SU-DHL-6 (cell line): Measurements from ENCODE around the gene COL4A2.

Experiments
- H2AFZ ChIP-seq: fragments of 200-600 bp; sonication (generic); 2 replicates; pipeline ENCODE4 v1.6.1; 2014; ENCODE audit warnings: low read depth, mild to moderate bottlenecking, moderate library complexity, mixed read lengths, antibody characterized with exemption, low read length; ENCODE audit not compliant: severe bottlenecking
- H3F3A ChIP-seq: fragments of 200-600 bp; shearing (Covaris generic); 2 replicates; pipeline ENCODE4 v1.6.0; 2016; ENCODE audit warnings: antibody characterized with exemption, mild to moderate bottlenecking; ENCODE audit not compliant: insufficient read depth
- H3K27ac ChIP-seq: fragments of 200-600 bp; sonication (generic); 2 replicates; pipeline ENCODE4 v1.5.1; 2016; ENCODE audit warnings: low read depth, mild to moderate bottlenecking, low read length, moderate library complexity, mixed read lengths
- H3K27me3 ChIP-seq: fragments of 200-600 bp; sonication (generic), shearing (Covaris generic); 2 replicates; pipeline ENCODE4 v1.6.0; 2014; ENCODE audit warnings: mild to moderate bottlenecking, low read length
- H3K36me3 ChIP-seq: fragments of 200-600 bp; sonication (generic); 2 replicates; pipeline ENCODE4 v1.6.1; 2014; ENCODE audit warnings: mild to moderate bottlenecking, low read length, mixed read lengths
- H3K4me2 ChIP-seq: fragments of 300-600, 200-600 bp; shearing (Covaris generic), sonication (generic); 2 replicates; pipeline ENCODE4 v1.6.0; 2014; ENCODE audit warnings: low read length, low read depth, mild to moderate bottlenecking; ENCODE audit not compliant: poor library complexity, severe bottlenecking
- H3K4me3 ChIP-seq: fragments of 200-600 bp; sonication (generic); 2 replicates; pipeline ENCODE4 v1.5.1; 2014; ENCODE audit warnings: antibody characterized with exemption, low read length, mild to moderate bottlenecking, mixed read lengths; ENCODE audit not compliant: insufficient read depth, poor library complexity, severe bottlenecking
- H3K79me2 ChIP-seq: fragments of 200-600 bp; sonication (generic); 2 replicates; pipeline ENCODE4 v1.6.1; 2014; ENCODE audit warnings: mild to moderate bottlenecking, low read length, moderate library complexity; ENCODE audit not compliant: insufficient read depth
- H3K9ac ChIP-seq: fragments of 200-600 bp; sonication (generic); 2 replicates; pipeline ENCODE4 v1.7.0; 2014; ENCODE audit warnings: mild to moderate bottlenecking, low read length
- H3K9me2 ChIP-seq: fragments of 200-600 bp; sonication (generic); replicated peaks from 2 replicates; pipeline ENCODE4 v1.6.1; 2014; ENCODE audit warnings: low read length; ENCODE audit not compliant: insufficient read depth
- H3K9me3 ChIP-seq: fragments of 200-600 bp; sonication (generic); 2 replicates; pipeline ENCODE4 v1.6.1; 2014; ENCODE audit warnings: low read length, mixed read lengths; ENCODE audit not compliant: insufficient read depth
- H4K20me1 ChIP-seq: fragments of 200-600 bp; sonication (generic); 2 replicates; pipeline ENCODE4 v1.6.1; 2014; ENCODE audit warnings: low read depth, mild to moderate bottlenecking, antibody characterized with exemption, low read length, moderate library complexity, mixed read lengths
- EZH2phosphoT487 ChIP-seq: fragments of 200-600 bp; sonication (generic), shearing (Covaris generic); conservative IDR thresholded peaks from 2 replicates; pipeline ENCODE4 v1.6.1; 2018; ENCODE audit warnings: mild to moderate bottlenecking, antibody characterized with exemption, low read length, moderate library complexity, mixed read lengths
- TF ChIP-seq, protein P1 (sequence below): fragments of 200-600 bp; sonication (generic); IDR thresholded peaks from one replicate; pipeline ENCODE4 v1.5.1; 2017; ENCODE audit warnings: antibody characterized with exemption, mild to moderate bottlenecking, low read length, moderate library complexity; ENCODE audit not compliant: insufficient read depth, poor library complexity, severe bottlenecking

Gene COL4A2

DNA sequence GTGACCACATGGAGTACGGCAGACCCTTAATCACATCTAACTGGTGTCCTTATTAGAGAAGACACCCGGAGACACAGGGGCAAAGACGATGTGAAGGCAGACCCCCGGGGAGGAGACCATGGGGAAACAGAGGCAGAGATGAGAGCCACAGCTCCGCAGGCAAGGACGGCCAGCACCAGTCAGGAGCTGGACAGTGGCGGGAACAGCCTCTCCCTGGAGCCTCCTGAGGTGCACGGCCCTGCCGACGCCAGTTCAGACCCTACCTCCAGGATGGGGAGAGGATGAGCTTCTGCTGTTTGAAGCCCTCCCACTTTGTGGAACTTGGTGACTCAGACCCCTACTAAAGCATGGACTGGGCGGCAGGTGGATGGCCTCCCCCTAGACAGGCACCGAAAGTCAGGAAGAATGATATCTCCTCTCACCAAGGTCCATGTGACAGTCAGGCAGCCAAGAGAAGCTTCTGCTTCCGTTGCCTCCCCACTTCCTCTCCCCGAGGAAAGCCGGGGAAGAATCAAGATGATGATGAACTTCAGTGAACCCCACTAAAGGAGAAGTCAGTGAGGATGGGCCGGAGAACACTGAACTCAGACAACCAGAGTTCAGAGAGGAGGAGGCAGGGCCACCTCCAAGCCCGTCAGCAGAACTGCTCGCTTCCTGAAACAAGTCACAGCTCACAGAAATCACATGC is 229.1 kb downstream of the COL4A2 start:
- H3K9me2 ChIP-seq = no peaks in the 10 kb centered on the region
- no peaks in the 10 kb centered on the region for H3K36me3 ChIP-seq
- H2AFZ ChIP-seq = no peak overlapping the region
- H3K4me2 ChIP-seq = no peak overlapping the region
- H3F3A ChIP-seq = no peaks in the 10 kb centered on the region
- no peaks in the 10 kb centered on the region for H4K20me1 ChIP-seq
- H3K27me3 ChIP-seq = no peaks in the 10 kb centered on the region
- H3K9ac ChIP-seq = no peak overlapping the region
- H3K9me3 ChIP-seq = no peaks in the 10 kb centered on the region
- TF ChIP-seq, protein P1, sequence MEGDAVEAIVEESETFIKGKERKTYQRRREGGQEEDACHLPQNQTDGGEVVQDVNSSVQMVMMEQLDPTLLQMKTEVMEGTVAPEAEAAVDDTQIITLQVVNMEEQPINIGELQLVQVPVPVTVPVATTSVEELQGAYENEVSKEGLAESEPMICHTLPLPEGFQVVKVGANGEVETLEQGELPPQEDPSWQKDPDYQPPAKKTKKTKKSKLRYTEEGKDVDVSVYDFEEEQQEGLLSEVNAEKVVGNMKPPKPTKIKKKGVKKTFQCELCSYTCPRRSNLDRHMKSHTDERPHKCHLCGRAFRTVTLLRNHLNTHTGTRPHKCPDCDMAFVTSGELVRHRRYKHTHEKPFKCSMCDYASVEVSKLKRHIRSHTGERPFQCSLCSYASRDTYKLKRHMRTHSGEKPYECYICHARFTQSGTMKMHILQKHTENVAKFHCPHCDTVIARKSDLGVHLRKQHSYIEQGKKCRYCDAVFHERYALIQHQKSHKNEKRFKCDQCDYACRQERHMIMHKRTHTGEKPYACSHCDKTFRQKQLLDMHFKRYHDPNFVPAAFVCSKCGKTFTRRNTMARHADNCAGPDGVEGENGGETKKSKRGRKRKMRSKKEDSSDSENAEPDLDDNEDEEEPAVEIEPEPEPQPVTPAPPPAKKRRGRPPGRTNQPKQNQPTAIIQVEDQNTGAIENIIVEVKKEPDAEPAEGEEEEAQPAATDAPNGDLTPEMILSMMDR = no peak
- no peak for TF ChIP-seq EZH2phosphoT487
- no peaks in the 10 kb centered on the region for H3K79me2 ChIP-seq
- no peak overlapping the region for H3K4me3 ChIP-seq
- H3K27ac ChIP-seq = no peak overlapping the region

DNA sequence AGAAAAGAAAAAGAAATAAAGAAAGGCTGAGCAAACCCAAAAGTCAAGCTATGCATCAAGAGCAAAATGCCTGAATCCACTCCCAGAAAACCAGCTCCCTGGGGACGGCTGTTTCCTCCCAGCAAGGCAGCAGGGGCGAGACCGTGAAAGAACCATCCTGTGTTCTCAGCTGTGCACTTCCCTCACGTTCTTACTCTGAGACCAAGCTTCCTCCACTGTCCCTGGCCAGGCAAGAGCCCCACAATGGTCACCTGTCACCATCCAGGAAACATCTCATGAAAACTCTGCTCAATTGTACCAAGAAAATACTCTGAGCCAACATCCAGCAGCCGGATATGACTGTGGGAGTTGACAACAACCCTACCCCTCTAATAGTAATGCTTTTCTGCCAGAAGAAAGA is 231.5 kb downstream of the COL4A2 start:
- no peak overlapping the region for H3K4me2 ChIP-seq
- no peak overlapping the region for H2AFZ ChIP-seq
- no peak overlapping the region for H3K27ac ChIP-seq
- H3K9ac ChIP-seq = no peak overlapping the region
- H3K4me3 ChIP-seq = no peak overlapping the region
- H3F3A ChIP-seq = no peaks in the 10 kb centered on the region
- no peaks in the 10 kb centered on the region for H3K36me3 ChIP-seq
- H3K79me2 ChIP-seq = no peaks in the 10 kb centered on the region
- H3K9me2 ChIP-seq = no peaks in the 10 kb centered on the region
- no peaks in the 10 kb centered on the region for H3K27me3 ChIP-seq
- H4K20me1 ChIP-seq = no peaks in the 10 kb centered on the region
- TF ChIP-seq, protein P1 = no peak
- no peak for TF ChIP-seq EZH2phosphoT487
- no peaks in the 10 kb centered on the region for H3K9me3 ChIP-seq

DNA sequence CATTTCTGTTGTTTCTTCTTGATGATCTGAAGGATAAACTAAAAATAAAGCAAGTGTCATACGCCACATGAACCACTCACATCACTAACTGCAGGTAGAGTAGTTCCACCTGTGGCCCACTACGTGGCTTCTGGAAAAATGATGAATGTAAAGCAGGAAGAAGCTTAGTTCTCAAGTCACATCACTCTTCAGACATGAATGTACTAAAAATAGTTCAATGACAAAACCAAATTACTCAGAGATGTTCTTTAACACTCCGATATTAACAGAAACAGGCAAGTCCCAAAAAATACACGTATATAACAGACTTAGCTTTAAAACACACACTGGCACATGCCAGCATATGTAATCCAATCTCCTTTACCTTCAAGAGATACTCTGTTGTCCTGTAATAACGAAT is 232.8 kb downstream of the COL4A2 start:
- H3K27ac ChIP-seq = no peak overlapping the region
- H3K27me3 ChIP-seq = no peaks in the 10 kb centered on the region

More for the DNA sequence above, 232.8 kb downstream of the COL4A2 start:
- Histone ChIP-seq H3K9me2 (no peaks in the 10 kb centered on the region), H3K4me3 (no peak overlapping the region), H3K36me3 (no peaks in the 10 kb centered on the region), H2AFZ (no peak overlapping the region), H3K9ac (no peak overlapping the region), H3F3A (no peaks in the 10 kb centered on the region), H3K9me3 (no peaks in the 10 kb centered on the region), H3K4me2 (no peak overlapping the region), H4K20me1 (no peaks in the 10 kb centered on the region), H3K79me2 (no peaks in the 10 kb centered on the region)
- TF ChIP-seq, protein P1 = no peak
- TF ChIP-seq EZH2phosphoT487 = no peak
